ENCODE data around the gene EYA2. TPM values are rescaled to one million over a fixed set of nuclear protein-coding genes. Genes with fewer than 3 reads are reported as not detected.

EYA2 gene
- total and polyA plus RNA-seq, 2 of the 4 experiments (the other 2 are of a cell fraction) = 2.3 to 5.4 TPM

GRCh38 chr20:47102629-47103028 lies 208.0 kb downstream of the EYA2 start:
- no peak for TF ChIP-seq ELK1 (IDR thresholded peaks at IDR 0.05; ENCODE audit: borderline replicate concordance, low read depth, low read length)
- TF ChIP-seq MAFK (IDR thresholded peaks at IDR 0.05; ENCODE audit: low read depth, low read length) = no peak
- no peak for TF ChIP-seq USF2 (IDR thresholded peaks at IDR 0.05; ENCODE audit: low read depth, low read length)
- TF ChIP-seq RFX5 (IDR thresholded peaks at IDR 0.05; ENCODE audit: low read depth, low read length) = no peak
- TF ChIP-seq SMC3 (IDR thresholded peaks at IDR 0.05; ENCODE audit: low read depth, low read length) = no peak
- no peak for TF ChIP-seq CHD1 (IDR thresholded peaks at IDR 0.05; ENCODE audit: low read depth, low read length)
- TF ChIP-seq MAZ (IDR thresholded peaks at IDR 0.05; ENCODE audit: borderline replicate concordance, low read depth, low read length) = no peak
- TF ChIP-seq NFE2L2 (IDR thresholded peaks at IDR 0.05; ENCODE audit: low read depth, low read length) = no peak
- TF ChIP-seq BHLHE40 (IDR thresholded peaks at IDR 0.05; ENCODE audit: low read depth, low read length) = no peak
- TF ChIP-seq MXI1 (IDR thresholded peaks at IDR 0.05; ENCODE audit: borderline replicate concordance, low read depth, low read length) = no peak
- TF ChIP-seq CTCF (conservative IDR thresholded peaks at IDR 0.05; ENCODE audit: low read depth, low read length) = no peak
- no peak for TF ChIP-seq POLR2A (IDR thresholded peaks at IDR 0.05; ENCODE audit: low read depth, low read length)
- TF ChIP-seq RCOR1 (IDR thresholded peaks at IDR 0.05; ENCODE audit: insufficient replicate concordance, low read length) = no peak
- TF ChIP-seq RAD21 (IDR thresholded peaks at IDR 0.05; ENCODE audit: low read length) = no peak
- no peak for TF ChIP-seq FOS (IDR thresholded peaks at IDR 0.05; ENCODE audit: low read depth, low read length)
- no peak for TF ChIP-seq CEBPB (IDR thresholded peaks at IDR 0.05; ENCODE audit: low read depth, low read length)
- H3K56ac ChIP-seq (ENCODE audit: extremely low read depth, insufficient read depth, low read length) = no peak overlapping the region
- no TSS peak for BruUV-seq (replicated peaks)
- H3K79me1 ChIP-seq (ENCODE audit: low read depth in 1 of 2, low read length in 2 of 2) = no peaks in the 10 kb centered on the region
- H3K27ac ChIP-seq (ENCODE audit: insufficient read depth, low read length) = no peak overlapping the region
- no peak overlapping the region for H3K4ac ChIP-seq (ENCODE audit: low read depth, low read length)
- no peak overlapping the region for H2AK5ac ChIP-seq (ENCODE audit: low read depth, low read length)
- dilution Hi-C loops (cut with HindIII; ENCODE audit: low sequenced_read_pairs, unreplicated experiment) = no loop called here
- H3K4me2 ChIP-seq (ENCODE audit: low read depth, low read length) = no peak overlapping the region
- H4K91ac ChIP-seq (ENCODE audit: insufficient read depth, low read depth, low read length) = no peak overlapping the region
- 73% methylated on average over 2 of the region's 2 CpGs; no CpG with 5 or more reads in 1 of the 2 experiments for WGBS, 2 experiments (ENCODE audit: extremely low coverage in 2 of 2, insufficient read length in 1 of 2)
- intact Hi-C loops (cut with micrococcal nuclease) = no loop called here
- no peak overlapping the region for H3K18ac ChIP-seq (ENCODE audit: low read depth, low read length)
- no peaks in the 10 kb centered on the region for H3K27me3 ChIP-seq (ENCODE audit: control insufficient read depth, insufficient read depth, low read length)
- H4K5ac ChIP-seq (ENCODE audit: low read depth, low read length) = no peak overlapping the region
- H3K9ac ChIP-seq (ENCODE audit: low read depth, low read length) = no peak overlapping the region
- no peak for ATAC-seq (ENCODE audit: low read depth)
- H2AK9ac ChIP-seq (replicated peaks; ENCODE audit: low read depth, low read length, poor library complexity) = no peak overlapping the region
- H2BK20ac ChIP-seq (ENCODE audit: low read depth, low read length) = no peak overlapping the region
- no peak overlapping the region for H3K4me3 ChIP-seq (ENCODE audit: insufficient read depth, low read depth, low read length)
- H4K20me1 ChIP-seq (ENCODE audit: insufficient read depth, low read length) = no peaks in the 10 kb centered on the region
- in situ Hi-C loops (cut with MboI; ENCODE audit: low sequenced_read_pairs) = no loop called here
- no peaks in the 10 kb centered on the region; the same call in 1 of the 2 replicates for H3K9me1 ChIP-seq (ENCODE audit: insufficient read depth, low read length)
- 0 out of 2 replicates have a peak, but pooled peaks cover 2% of the 10 kb centered on the region for H3K36me3 ChIP-seq (ENCODE audit: control insufficient read depth, insufficient read depth, low read length)
- H2BK15ac ChIP-seq (ENCODE audit: low read depth, low read length) = no peak overlapping the region
- no peaks in the 10 kb centered on the region; the same call in 1 of the 2 replicates for H3K4me1 ChIP-seq (ENCODE audit: control insufficient read depth, insufficient read depth, low read length)
- H3K23ac ChIP-seq (ENCODE audit: low read depth, low read length) = no peak overlapping the region
- no peak overlapping the region for H2BK120ac ChIP-seq (ENCODE audit: low read depth, low read length)
- ChIA-PET POLR2A (ENCODE audit: unreplicated experiment) (no interaction called here), CTCF (no interaction called here)
- no peak overlapping the region for H3K14ac ChIP-seq (replicated peaks; ENCODE audit: low read depth, low read length)
- H3K9me3 ChIP-seq (ENCODE audit: control insufficient read depth, insufficient read depth, low read length) = no peaks in the 10 kb centered on the region
- H4K8ac ChIP-seq (ENCODE audit: low read depth in 2 of 2, low read length in 2 of 2) = no peak overlapping the region
- no peak for DNase-seq
- no peak overlapping the region for H2BK5ac ChIP-seq (ENCODE audit: low read depth, low read length, poor library complexity, severe bottlenecking)
- no peak overlapping the region for H2AFZ ChIP-seq (replicated peaks; ENCODE audit: low read length, poor library complexity)

Measured in IMR-90 (cell line).